Right kidney (tissue), 1 donor: ENCODE measurements around the gene DOCK11.

Source experiments
- DNase-seq: peaks from one replicate; pipeline ENCODE4 v3.0.0-alpha.2; 2016

DOCK11 gene

GRCh38 chrX:118632862-118633261 is 137.2 kb downstream of the DOCK11 start:
- no peak for DNase-seq

- DNase-seq: no peak
Measured at GRCh38 chrX:118633530-118633929, 137.9 kb downstream of the DOCK11 start.

GRCh38 chrX:118634336-118634735 is 138.7 kb downstream of the DOCK11 start:
- no peak for DNase-seq

DNA sequence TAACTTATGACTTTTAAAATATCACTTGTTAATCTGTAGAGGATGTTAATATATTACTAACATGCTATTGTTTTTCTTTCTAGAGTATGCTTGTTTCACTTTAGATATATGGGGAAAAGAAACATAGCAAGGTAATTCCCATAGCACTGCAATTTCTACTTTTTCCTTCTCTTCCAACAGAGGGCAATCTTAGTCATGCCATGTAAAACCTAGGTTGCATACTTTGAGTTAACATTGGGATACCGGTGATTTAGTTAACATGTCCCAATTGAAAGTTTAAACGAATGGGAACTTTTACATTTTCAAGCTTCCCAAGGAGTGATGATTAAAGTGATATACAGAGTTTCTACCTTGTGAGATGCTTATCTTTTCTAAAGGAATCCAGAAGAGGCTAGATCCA is 142.4 kb downstream of the DOCK11 start:
- no peak for DNase-seq

- no peak for DNase-seq
Measured at GRCh38 chrX:118644378-118644777, 148.8 kb downstream of the DOCK11 start.

GRCh38 chrX:118652717-118653116 is 157.1 kb downstream of the DOCK11 start:
- no peak for DNase-seq

GRCh38 chrX:118654331-118654730 is 158.7 kb downstream of the DOCK11 start:
- no peak for DNase-seq

DNA sequence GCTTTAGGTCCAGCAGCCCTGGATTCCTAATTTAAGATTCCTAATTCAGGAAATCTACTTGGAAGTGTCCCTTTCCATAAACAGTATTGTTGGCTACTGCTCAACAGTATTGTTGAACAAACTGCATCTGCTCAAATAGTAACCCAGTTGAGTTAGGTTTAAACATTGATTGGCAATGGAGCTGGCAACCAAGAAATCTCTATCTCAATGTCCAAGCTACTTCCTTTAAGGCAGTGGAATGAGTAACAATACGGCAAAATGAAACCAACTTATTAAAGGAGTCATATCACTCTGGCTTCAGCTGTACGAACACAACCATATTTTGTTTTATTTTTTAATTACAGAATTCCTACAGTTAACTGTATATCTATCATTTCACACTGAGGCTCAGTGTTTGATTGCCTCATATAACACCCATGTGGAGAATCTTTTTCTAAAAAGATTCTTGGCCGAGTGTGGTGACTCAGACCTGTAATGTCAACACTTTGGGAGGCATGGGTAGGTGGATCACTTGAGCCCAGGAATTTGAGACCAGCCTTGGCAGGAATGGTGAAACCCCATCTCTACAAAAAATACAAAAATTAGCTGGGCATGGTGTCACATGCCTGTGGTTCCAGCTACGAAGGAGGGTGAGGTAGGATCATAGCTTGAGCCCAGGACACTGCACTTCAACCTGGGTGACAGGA is 160.1 kb downstream of the DOCK11 start:
- DNase-seq: no peak

DNA sequence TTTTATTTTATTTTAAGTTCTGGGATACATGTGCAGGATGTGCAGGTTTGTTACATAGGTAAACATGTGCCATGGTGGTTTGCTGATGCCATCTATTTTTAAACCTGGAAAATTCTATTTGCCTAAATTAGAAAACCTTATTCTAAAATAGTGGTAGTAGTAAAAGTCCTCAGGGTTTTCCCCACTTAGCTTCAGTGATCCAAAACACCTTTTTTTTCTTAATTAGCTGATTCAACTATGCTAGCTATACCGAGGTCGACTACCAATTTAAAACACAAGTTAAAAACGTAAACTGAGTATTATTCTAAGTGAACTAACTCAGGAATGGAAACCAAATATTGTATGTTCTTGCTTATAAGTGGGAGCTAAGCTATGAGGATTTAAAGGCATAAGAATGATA is 161.8 kb downstream of the DOCK11 start:
- no peak for DNase-seq

DNA sequence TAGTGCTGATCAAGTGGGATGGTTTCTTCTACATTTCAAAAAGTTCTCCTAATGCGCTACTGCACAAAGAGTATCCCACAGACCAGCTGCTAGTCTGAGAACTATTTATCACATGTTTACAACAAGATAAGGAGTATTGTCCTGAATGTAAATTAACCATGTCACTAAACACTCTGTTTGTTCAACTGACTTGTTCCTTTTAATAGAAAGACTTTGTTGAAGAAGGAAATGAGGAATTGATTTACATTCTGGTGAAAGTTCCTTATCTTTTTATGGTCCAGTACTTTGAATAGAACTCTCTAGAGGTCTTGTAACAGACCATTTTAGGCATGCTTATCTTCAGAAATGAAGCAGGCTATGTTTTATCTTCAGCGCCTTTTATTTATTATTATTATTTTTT is 164.5 kb downstream of the DOCK11 start:
- DNase-seq: no peak

DNA sequence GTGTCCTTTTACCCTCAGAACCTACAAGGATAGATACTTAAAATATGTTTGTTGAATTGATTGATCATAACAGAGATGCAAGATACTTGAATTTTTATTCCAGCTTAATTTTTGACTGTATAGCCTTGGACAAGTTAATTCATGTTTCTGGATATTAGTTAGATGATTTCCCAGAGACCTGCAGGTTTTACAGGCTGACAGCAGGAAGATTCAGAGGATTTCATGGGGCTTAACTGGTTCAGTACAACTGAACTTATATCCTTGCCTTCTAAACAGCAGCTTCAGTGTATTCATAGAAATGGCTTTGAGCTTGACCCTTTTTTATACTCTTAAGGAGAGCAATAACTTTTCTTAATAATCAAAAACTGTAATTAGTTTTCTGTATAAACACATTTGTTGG is 169.6 kb downstream of the DOCK11 start:
- DNase-seq: no peak

DNA sequence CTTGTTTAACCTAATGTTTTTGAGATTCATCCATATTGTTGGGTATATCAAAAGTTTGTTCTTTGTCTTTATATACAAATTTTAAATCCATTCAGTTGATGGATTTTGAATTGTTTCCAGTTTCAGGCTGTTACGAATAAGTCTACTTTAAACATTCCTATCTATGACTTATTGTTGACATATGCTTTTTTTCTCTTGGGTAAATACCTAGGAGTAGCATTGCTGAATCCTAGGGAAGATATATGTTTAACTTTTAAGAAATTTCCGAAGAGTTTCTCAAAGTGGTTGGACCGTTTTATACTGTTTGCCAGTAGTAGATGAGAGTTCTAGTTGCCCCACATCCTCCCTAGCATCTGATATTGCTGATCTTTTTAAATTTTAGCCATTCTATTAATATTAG is 170.9 kb downstream of the DOCK11 start:
- no peak for DNase-seq

DNA sequence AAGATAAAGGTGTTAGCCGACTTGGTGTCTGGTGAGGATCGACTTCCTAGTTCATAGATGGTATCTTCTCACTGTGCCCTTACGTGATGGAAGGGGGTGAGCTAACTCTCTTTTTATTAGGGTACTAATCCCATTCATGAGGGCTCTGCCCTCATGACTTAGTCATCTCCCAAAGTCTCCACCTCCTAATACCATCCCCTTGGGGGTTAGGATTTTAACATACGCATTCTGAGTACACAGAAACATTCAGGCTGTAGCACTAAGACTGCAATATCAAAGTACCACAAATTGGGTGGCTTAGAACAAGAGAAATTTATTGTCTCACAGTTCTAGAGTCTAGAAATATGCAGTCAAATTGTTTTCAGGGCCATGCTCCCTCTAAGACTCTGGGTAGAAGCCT is 173.8 kb downstream of the DOCK11 start:
- DNase-seq: no peak

GRCh38 chrX:118675326-118675965 is 179.8 kb downstream of the DOCK11 start:
- no peak for DNase-seq

DNA sequence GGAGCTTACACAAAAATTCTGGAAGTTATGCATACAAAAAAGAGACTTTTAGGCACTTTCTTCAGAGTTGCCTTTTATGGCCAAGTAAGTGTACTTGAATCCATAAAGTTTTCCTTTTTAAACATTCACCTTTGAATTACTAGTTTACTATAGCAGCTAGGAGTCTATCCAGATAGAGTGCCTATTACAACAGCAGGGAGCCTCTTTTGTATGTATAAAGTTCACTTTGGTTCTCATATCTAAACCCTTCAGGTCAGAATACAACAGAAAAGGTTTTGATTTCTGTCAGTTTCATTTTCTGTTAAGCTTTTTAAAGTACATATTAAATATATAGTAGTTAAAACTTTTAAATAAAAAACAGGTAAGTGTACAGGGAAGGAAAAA is 180.3 kb downstream of the DOCK11 start:
- no peak for DNase-seq

- no peak for DNase-seq
Measured at GRCh38 chrX:118677318-118677717, 181.7 kb downstream of the DOCK11 start.

DNA sequence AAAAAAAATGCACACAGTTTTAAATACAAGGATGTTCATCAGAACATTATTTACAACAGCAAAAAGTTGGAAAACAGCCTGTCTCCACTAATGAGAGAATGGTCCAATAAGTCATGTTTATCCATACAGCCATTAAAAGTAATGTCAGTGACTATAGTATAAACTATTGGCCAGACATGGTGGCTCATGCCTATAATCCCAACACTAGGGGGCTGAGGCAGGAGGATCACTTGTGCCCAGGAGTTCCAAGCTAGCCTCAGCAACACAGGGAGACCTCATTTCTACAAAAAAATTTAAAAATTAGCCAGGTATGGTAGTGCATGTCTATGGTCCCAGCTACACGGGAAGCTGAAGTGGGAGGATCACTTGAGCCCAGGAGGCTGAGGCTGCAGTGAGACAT is 183.7 kb downstream of the DOCK11 start:
- no peak for DNase-seq

GRCh38 chrX:118682258-118683014 is 186.8 kb downstream of the DOCK11 start:
- no peak for DNase-seq

DNA sequence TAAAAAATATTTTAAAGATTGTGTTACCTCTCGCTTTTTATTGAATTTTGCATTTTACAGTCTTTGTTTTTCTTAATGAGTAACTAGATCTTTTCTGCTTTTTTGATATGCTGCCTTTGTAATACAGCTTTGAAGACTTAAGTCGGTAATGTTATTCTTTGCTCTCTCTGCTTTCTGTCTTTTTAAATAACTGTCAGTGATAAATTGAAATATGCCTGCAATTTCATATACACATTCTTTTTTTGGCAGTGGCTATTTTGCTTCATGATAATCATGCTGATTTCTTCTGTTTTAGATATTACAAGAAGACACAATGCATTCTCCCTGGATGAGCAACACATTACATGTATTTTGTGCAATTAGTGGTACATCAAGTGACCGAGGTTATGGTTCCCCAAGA is 189.8 kb downstream of the DOCK11 start:
- no peak for DNase-seq

- no peak for DNase-seq
Measured at GRCh38 chrX:118688935-118689334, 193.3 kb downstream of the DOCK11 start.

GRCh38 chrX:118693843-118694242 is 198.2 kb downstream of the DOCK11 start:
- DNase-seq: no peak

GRCh38 chrX:118694638-118695037 is 199.0 kb downstream of the DOCK11 start:
- no peak for DNase-seq

GRCh38 chrX:118698516-118699170 is 203.0 kb downstream of the DOCK11 start:
- no peak for DNase-seq
